GM21576 (cell line): Measurements from ENCODE around the gene MC1R.
"Not testable (repeated sequence)": the region's sequence is repeated elsewhere in the genome, so short reads cannot be mapped to it uniquely, and the experiment has no call there.

Source experiments
- ATAC-seq: cut with Tn5 transposase; IDR thresholded peaks from one replicate; pipeline ENCODE4 v1.9.1; 2021; ENCODE audit warnings: mild to moderate bottlenecking, moderate library complexity; ENCODE audit not compliant: unreplicated experiment

The MC1R gene

GRCh38 chr16:89913408-89914387 lies 5.0 kb upstream of the MC1R start:
- no peak for ATAC-seq

- ATAC-seq: not testable (repeated sequence)
These were observed 3.9 kb upstream of the MC1R start for GRCh38 chr16:89914642-89915285.

GRCh38 chr16:89915303-89916232 lies 3.1 kb upstream of the MC1R start:
- ATAC-seq: no peak

GRCh38 chr16:89917773-89918452 lies 749 bp upstream of the MC1R start:
- peak; percentile 77 for ATAC-seq

- ATAC-seq: no peak
These were observed 1.1 kb downstream of the MC1R start for GRCh38 chr16:89919535-89920406.

DNA sequence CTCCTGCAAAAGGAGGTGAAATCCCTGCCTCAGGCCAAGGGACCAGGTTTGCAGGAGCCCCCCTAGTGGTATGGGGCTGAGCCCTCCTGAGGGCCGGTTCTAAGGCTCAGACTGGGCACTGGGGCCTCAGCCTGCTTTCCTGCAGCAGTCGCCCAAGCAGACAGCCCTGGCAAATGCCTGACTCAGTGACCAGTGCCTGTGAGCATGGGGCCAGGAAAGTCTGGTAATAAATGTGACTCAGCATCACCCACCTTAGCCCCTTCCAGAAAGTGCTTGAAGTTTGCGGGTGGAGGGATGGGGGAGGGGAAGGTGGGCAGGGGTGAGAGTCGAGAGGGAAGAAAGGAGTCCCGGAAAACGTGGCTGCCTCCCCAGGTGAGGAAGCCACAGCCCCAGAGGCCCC lies 2.1 kb downstream of the MC1R start:
- ATAC-seq: no peak

GRCh38 chr16:89921131-89921701 lies 2.6 kb downstream of the MC1R start:
- no peak for ATAC-seq

GRCh38 chr16:89921702-89922476 lies 3.2 kb downstream of the MC1R start:
- ATAC-seq: no peak

- no peak for ATAC-seq
These were observed 3.8 kb downstream of the MC1R start for GRCh38 chr16:89922477-89922883.

DNA sequence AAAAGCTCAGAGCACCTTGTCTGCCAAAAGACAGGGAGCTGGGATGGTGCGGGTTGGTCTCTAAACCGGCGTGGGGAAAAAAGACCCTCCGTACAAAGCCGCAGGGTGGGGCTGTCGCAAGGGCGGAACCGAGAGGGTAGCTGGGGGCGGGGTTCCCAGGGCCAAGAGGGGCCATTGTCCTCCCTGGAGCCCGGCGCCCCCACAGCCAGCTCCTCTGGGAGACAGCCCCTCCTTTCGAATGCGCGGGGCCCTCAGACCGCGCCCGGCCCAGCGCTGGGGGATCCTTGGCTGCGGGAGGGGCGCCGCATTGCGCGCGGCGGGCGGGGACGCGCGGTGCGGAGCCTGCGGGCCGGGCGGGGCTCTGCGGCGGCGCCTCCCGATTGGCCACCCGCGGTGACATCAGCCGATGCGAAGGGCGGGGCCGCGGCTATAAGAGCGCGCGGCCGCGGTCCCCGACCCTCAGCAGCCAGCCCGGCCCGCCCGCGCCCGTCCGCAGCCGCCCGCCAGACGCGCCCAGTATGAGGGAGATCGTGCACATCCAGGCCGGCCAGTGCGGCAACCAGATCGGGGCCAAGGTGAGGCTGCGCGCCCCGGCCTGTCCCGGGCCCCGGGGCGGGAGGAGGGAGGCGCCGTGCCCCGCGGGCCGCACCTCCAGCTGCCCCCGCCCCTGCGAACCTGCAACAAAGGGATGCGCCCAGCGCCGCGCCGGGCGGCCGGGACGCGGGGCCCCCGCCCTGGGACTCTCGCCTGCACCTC lies 4.4 kb downstream of the MC1R start, which contains the start of gene TUBB3:
TUBB3 (plus strand) TSS at position 459 of the 756 bp plus-strand sequence; CDS start at position 519, 60 bp downstream.
- ATAC-seq: no peak

GRCh38 chr16:89923640-89924296 lies 5.1 kb downstream of the MC1R start:
- ATAC-seq: no peak

- ATAC-seq: no peak
These were observed 5.7 kb downstream of the MC1R start for GRCh38 chr16:89924297-89924924.

DNA sequence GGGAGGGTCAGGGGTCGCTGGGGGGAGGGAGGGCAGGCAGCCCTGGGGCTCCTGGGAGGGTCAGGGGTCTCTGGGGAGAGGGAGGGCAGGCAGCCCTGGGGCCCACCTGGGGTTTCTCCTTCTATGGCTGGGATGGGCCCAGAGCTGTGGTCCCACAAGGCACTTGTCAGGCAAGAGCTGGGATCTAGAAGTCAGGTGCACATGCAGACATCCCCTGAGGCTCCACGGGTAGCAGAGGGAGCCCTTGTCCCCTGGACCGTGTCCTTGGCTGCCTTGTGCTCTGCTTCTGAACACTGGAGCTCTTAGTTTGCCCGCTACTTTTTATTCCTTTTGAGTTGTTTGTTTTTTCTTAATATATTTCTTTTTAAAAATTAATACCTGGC lies 6.3 kb downstream of the MC1R start:
- ATAC-seq: no peak

DNA sequence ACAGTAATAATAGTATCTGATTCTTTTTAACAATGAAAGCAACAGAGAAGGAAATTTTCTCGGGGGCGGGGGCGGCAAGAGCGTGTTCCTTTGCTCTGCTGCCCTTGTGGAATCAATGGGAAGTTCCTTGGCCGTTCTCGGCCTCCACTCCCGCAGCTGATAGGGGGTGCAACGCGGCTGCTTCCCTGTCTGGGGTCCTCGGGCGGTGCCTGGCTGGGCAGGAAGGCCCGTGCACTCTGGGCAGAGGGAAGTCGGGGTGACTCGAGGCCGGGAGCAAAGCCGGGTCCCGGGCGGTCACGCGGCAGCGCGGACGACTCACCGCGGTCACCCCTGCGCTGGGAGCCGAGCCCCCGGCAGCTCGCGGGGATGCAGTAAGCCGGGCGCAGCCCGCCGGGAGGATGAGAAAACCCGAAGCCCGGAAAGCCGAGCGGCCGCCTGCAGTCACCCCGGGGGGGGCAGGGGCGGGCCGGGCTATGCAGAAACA lies 7.0 kb downstream of the MC1R start:
- ATAC-seq: no peak

- no peak for ATAC-seq
These were observed 12.7 kb downstream of the MC1R start for GRCh38 chr16:89931305-89931896.

GRCh38 chr16:89931964-89932363 lies 13.3 kb downstream of the MC1R start:
- no peak for ATAC-seq
